ENCODE measurements around the gene NDUFB6. TPM values are rescaled to one million over a fixed set of nuclear protein-coding genes. Genes with fewer than 3 reads are reported as not detected.

The NDUFB6 gene
- total RNA-seq, 1 donor from 2014 or later: 37.6 TPM

DNA sequence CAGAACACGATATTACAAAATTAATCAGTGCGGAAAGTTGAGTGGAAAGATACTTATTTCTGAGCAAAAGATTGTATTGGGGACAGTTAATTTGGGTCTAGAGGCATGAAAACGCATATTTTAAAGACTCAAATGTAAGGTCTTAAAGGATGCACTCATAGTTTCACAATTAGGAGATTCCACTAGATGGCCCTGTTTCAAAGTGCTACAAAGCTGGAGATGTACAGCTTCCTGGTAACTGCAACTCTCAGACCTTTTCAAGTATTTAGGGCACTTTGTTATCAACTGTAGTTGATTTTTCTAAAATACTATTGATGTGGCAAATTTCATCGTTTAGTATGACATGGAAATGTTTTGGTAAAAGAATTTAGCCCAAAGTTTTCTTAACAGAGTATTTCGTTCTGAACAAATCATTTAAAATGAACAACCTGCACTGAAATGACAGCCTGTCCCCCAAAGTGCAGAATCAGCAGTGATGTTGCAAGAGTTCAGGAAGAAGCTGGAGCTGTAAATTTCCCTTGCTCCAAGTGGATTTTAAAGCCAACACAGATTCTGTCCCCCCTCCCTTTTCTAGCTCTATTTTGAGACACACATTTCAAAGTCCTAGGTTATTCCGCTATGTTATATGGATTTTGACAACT, 16.2 kb upstream of the NDUFB6 start:
- Histone ChIP-seq H3K36me3 (ENCODE audit: control insufficient read depth in 3 of 3, insufficient read depth in 3 of 3, low read length in 3 of 3) (no peaks in the 10 kb centered on the region), H3K4me3 (ENCODE audit: low read length in 3 of 3) (no peak overlapping the region), H3K27me3 (ENCODE audit: control insufficient read depth in 3 of 3, insufficient read depth in 3 of 3, low read length in 3 of 3) (no peaks in the 10 kb centered on the region), H3K4me1 (ENCODE audit: control insufficient read depth in 3 of 3, insufficient read depth in 3 of 3, low read length in 3 of 3) (no peaks in the 10 kb centered on the region), H3K27ac (ENCODE audit: low read depth, low read length) (no peak overlapping the region), H3K9me3 (ENCODE audit: control insufficient read depth in 3 of 3, low read length in 3 of 3) (no peaks in the 10 kb centered on the region), H3K9ac (ENCODE audit: low read depth in 1 of 3, low read length in 3 of 3) (no peak overlapping the region)

DNA sequence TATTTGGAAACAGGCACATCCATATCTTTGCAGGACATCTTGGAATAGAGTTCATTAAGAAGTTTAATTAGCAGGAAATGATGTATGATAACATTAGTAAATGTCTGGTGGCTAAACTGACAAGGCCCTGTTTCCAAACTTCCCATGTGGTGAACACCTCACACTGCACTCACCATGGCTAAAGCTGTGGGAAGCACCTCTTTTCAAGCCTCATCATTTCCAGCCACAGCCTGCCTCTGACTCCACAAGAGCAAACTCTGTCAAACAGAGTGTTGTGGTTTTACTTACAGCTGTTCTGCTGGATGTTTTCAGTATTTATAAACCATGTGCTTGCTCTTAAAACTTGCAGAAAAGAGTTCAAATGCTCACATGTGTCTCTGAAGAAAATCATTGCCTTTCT, 14.9 kb upstream of the NDUFB6 start:
- Histone ChIP-seq H3K27ac (ENCODE audit: low read depth, low read length) (no peak overlapping the region), H3K4me3 (ENCODE audit: low read length in 3 of 3) (no peak overlapping the region), H3K4me1 (ENCODE audit: control insufficient read depth in 3 of 3, insufficient read depth in 3 of 3, low read length in 3 of 3) (no peaks in the 10 kb centered on the region), H3K9me3 (ENCODE audit: control insufficient read depth in 3 of 3, low read length in 3 of 3) (no peaks in the 10 kb centered on the region), H3K36me3 (ENCODE audit: control insufficient read depth in 3 of 3, insufficient read depth in 3 of 3, low read length in 3 of 3) (no peaks in the 10 kb centered on the region), H3K27me3 (ENCODE audit: control insufficient read depth in 3 of 3, insufficient read depth in 3 of 3, low read length in 3 of 3) (no peaks in the 10 kb centered on the region), H3K9ac (ENCODE audit: low read depth in 1 of 3, low read length in 3 of 3) (no peak overlapping the region)

- Histone ChIP-seq H3K36me3 (ENCODE audit: control insufficient read depth in 3 of 3, insufficient read depth in 3 of 3, low read length in 3 of 3) (no peaks in the 10 kb centered on the region), H3K27me3 (ENCODE audit: control insufficient read depth in 3 of 3, insufficient read depth in 3 of 3, low read length in 3 of 3) (no peaks in the 10 kb centered on the region), H3K9me3 (ENCODE audit: control insufficient read depth in 3 of 3, low read length in 3 of 3) (no peaks in the 10 kb centered on the region), H3K4me3 (ENCODE audit: low read length in 3 of 3) (no peak overlapping the region), H3K27ac (ENCODE audit: low read depth, low read length) (no peak overlapping the region), H3K4me1 (ENCODE audit: control insufficient read depth in 3 of 3, insufficient read depth in 3 of 3, low read length in 3 of 3) (no peaks in the 10 kb centered on the region), H3K9ac (ENCODE audit: low read depth in 1 of 3, low read length in 3 of 3) (no peak overlapping the region)
Measured at GRCh38 chr9:32584784-32585183, 11.8 kb upstream of the NDUFB6 start.

GRCh38 chr9:32581512-32582143, 8.7 kb upstream of the NDUFB6 start:
- no peak overlapping the region for H3K4me3 ChIP-seq (ENCODE audit: low read length in 3 of 3)

GRCh38 chr9:32580631-32581300, 7.8 kb upstream of the NDUFB6 start:
- H3K4me1 ChIP-seq (ENCODE audit: control insufficient read depth in 3 of 3, insufficient read depth in 3 of 3, low read length in 3 of 3): no peaks in the 10 kb centered on the region
- no peaks in the 10 kb centered on the region for H3K9me3 ChIP-seq (ENCODE audit: control insufficient read depth in 3 of 3, low read length in 3 of 3)
- H3K9ac ChIP-seq (ENCODE audit: low read depth in 1 of 3, low read length in 3 of 3): no peak overlapping the region
- H3K27ac ChIP-seq (ENCODE audit: low read depth, low read length): no peak overlapping the region
- no peaks in the 10 kb centered on the region for H3K27me3 ChIP-seq (ENCODE audit: control insufficient read depth in 3 of 3, insufficient read depth in 3 of 3, low read length in 3 of 3)
- H3K4me3 ChIP-seq (ENCODE audit: low read length in 3 of 3): no peak overlapping the region
- H3K36me3 ChIP-seq (ENCODE audit: control insufficient read depth in 3 of 3, insufficient read depth in 3 of 3, low read length in 3 of 3): no peaks in the 10 kb centered on the region

More at GRCh38 chr9:32581512-32582143, 8.7 kb upstream of the NDUFB6 start:
- no peaks in the 10 kb centered on the region for H3K27me3 ChIP-seq (ENCODE audit: control insufficient read depth in 3 of 3, insufficient read depth in 3 of 3, low read length in 3 of 3)
- no peaks in the 10 kb centered on the region for H3K9me3 ChIP-seq (ENCODE audit: control insufficient read depth in 3 of 3, low read length in 3 of 3)
- no peak overlapping the region for H3K9ac ChIP-seq (ENCODE audit: low read depth in 1 of 3, low read length in 3 of 3)
- no peaks in the 10 kb centered on the region for H3K4me1 ChIP-seq (ENCODE audit: control insufficient read depth in 3 of 3, insufficient read depth in 3 of 3, low read length in 3 of 3)
- H3K27ac ChIP-seq (ENCODE audit: low read depth, low read length): no peak overlapping the region
- no peaks in the 10 kb centered on the region for H3K36me3 ChIP-seq (ENCODE audit: control insufficient read depth in 3 of 3, insufficient read depth in 3 of 3, low read length in 3 of 3)

- Histone ChIP-seq H3K36me3 (ENCODE audit: control insufficient read depth in 3 of 3, insufficient read depth in 3 of 3, low read length in 3 of 3) (no peaks in the 10 kb centered on the region), H3K9me3 (ENCODE audit: control insufficient read depth in 3 of 3, low read length in 3 of 3) (no peaks in the 10 kb centered on the region), H3K27ac (ENCODE audit: low read depth, low read length) (no peak overlapping the region), H3K4me1 (ENCODE audit: control insufficient read depth in 3 of 3, insufficient read depth in 3 of 3, low read length in 3 of 3) (no peaks in the 10 kb centered on the region), H3K9ac (ENCODE audit: low read depth in 1 of 3, low read length in 3 of 3) (no peak overlapping the region), H3K27me3 (ENCODE audit: control insufficient read depth in 3 of 3, insufficient read depth in 3 of 3, low read length in 3 of 3) (no peaks in the 10 kb centered on the region), H3K4me3 (ENCODE audit: low read length in 3 of 3) (no peak overlapping the region)
Measured at GRCh38 chr9:32579706-32580331, 6.9 kb upstream of the NDUFB6 start.

DNA sequence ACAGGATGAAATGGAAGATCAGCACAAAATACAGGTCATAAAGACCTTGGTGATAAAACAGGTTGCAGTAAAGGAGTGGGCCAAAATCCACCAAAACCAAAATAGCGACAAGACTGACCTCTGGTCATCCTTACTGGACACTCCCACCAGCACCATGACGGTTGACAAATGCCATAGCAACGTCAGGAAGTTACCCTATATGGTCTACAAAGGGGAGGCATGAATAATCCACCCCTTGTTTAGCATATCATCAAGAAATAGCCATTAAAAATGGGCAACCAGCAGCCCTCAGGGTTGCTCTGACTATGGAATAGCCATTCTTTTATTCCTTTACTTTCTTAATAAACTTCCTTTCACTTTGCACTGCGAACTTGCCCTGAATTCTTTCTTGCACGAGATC, 6.0 kb upstream of the NDUFB6 start:
- no peaks in the 10 kb centered on the region for H3K4me1 ChIP-seq (ENCODE audit: control insufficient read depth in 3 of 3, insufficient read depth in 3 of 3, low read length in 3 of 3)
- H3K4me3 ChIP-seq (ENCODE audit: low read length in 3 of 3): no peak overlapping the region
- no peak overlapping the region for H3K27ac ChIP-seq (ENCODE audit: low read depth, low read length)
- H3K36me3 ChIP-seq (ENCODE audit: control insufficient read depth in 3 of 3, insufficient read depth in 3 of 3, low read length in 3 of 3): no peaks in the 10 kb centered on the region
- H3K9ac ChIP-seq (ENCODE audit: low read depth in 1 of 3, low read length in 3 of 3): peak overlapping the region in 1 of 3 donors; percentile 57
- no peaks in the 10 kb centered on the region for H3K9me3 ChIP-seq (ENCODE audit: control insufficient read depth in 3 of 3, low read length in 3 of 3)
- no peaks in the 10 kb centered on the region for H3K27me3 ChIP-seq (ENCODE audit: control insufficient read depth in 3 of 3, insufficient read depth in 3 of 3, low read length in 3 of 3)

DNA sequence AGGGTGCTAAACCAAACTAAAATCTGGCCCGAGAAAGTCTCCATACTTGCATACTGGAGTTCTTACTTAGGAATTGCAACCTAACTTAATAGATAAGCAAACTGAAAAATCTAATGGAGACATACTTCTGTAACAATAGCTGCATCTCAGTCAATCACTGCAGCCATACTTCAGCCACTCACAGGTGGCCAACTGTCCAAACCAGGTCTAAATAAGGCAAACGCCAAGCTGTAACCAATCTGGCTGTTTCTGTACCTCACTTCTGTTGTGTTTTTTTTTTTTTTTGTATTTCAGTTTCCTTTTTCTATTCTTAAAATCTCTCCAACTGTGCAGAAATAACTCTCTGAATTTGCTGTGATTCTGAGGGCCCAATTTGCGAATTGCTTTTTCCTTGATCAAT, 4.4 kb upstream of the NDUFB6 start:
- H3K9ac ChIP-seq (ENCODE audit: low read depth in 1 of 3, low read length in 3 of 3): no peak overlapping the region

DNA sequence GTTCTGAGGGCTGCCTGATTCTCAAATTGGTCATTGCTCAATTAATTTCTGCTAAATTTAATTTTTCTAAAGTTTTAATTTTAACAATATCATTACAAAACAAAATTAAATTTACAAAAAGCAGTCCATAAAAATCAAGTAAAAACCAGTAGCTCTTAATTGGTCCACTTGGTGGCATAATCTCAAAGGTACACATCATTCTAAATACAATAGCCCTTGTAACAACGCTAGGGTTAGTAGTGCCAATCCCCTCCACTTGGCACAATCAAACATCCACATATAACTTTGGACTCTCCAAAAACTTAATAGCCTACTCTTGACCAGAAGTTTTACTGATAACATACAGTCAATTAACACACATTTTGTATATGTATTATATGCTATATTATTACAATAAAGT, 1.9 kb upstream of the NDUFB6 start:
- H3K9me3 ChIP-seq (ENCODE audit: control insufficient read depth in 3 of 3, low read length in 3 of 3): no peaks in the 10 kb centered on the region
- no peak overlapping the region for H3K27ac ChIP-seq (ENCODE audit: low read depth, low read length)
- no peaks in the 10 kb centered on the region for H3K27me3 ChIP-seq (ENCODE audit: control insufficient read depth in 3 of 3, insufficient read depth in 3 of 3, low read length in 3 of 3)
- peaks cover 0 to 3% (median 2%) of the 10 kb centered on the region in 3 donors for H3K36me3 ChIP-seq (ENCODE audit: control insufficient read depth in 3 of 3, insufficient read depth in 3 of 3, low read length in 3 of 3)
- no peak overlapping the region for H3K4me3 ChIP-seq (ENCODE audit: low read length in 3 of 3)
- H3K9ac ChIP-seq (ENCODE audit: low read depth in 1 of 3, low read length in 3 of 3): no peak overlapping the region
- H3K4me1 ChIP-seq (ENCODE audit: control insufficient read depth in 3 of 3, insufficient read depth in 3 of 3, low read length in 3 of 3): peaks cover 12 to 23% (median 19%) of the 10 kb centered on the region in 3 donors

More for the DNA sequence above, 4.4 kb upstream of the NDUFB6 start:
- Histone ChIP-seq H3K4me3 (ENCODE audit: low read length in 3 of 3) (no peak overlapping the region), H3K36me3 (ENCODE audit: control insufficient read depth in 3 of 3, insufficient read depth in 3 of 3, low read length in 3 of 3) (no peaks in the 10 kb centered on the region), H3K4me1 (ENCODE audit: control insufficient read depth in 3 of 3, insufficient read depth in 3 of 3, low read length in 3 of 3) (peaks cover 5 to 7% (median 6%) of the 10 kb centered on the region in 3 donors), H3K27ac (ENCODE audit: low read depth, low read length) (no peak overlapping the region), H3K27me3 (ENCODE audit: control insufficient read depth in 3 of 3, insufficient read depth in 3 of 3, low read length in 3 of 3) (no peaks in the 10 kb centered on the region), H3K9me3 (ENCODE audit: control insufficient read depth in 3 of 3, low read length in 3 of 3) (no peaks in the 10 kb centered on the region)

DNA sequence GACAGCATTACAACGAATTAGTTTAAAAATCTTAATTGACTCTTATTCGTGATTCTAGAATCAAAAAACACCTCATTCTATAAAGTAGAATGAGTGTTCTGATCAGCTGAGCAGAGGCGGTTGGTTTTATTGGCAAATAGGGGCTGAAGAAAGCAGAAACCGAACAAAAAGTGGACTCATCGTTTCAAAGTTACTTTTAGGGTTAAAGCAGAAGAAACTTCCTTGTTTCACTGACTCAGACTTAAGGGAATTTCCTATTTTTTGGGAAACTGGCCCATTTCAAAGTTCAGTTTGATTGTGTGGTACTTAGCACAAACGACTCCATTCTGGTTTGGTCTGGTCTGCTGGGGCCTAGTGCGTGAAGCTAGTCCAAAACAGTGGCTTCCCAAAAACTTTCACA, 862 bp upstream of the NDUFB6 start:
- H3K9me3 ChIP-seq (ENCODE audit: control insufficient read depth in 3 of 3, low read length in 3 of 3): no peaks in the 10 kb centered on the region
- H3K27me3 ChIP-seq (ENCODE audit: control insufficient read depth in 3 of 3, insufficient read depth in 3 of 3, low read length in 3 of 3): no peaks in the 10 kb centered on the region
- H3K4me1 ChIP-seq (ENCODE audit: control insufficient read depth in 3 of 3, insufficient read depth in 3 of 3, low read length in 3 of 3): peaks cover 12 to 24% (median 19%) of the 10 kb centered on the region in 3 donors
- peak overlapping the region in 2 of 3 donors; percentile 97 to 98 for H3K4me3 ChIP-seq (ENCODE audit: low read length in 3 of 3)
- peak overlapping the region; percentile 87 for H3K27ac ChIP-seq (ENCODE audit: low read depth, low read length)
- H3K9ac ChIP-seq (ENCODE audit: low read depth in 1 of 3, low read length in 3 of 3): peak overlapping the region in 1 of 3 donors; percentile 94
- H3K36me3 ChIP-seq (ENCODE audit: control insufficient read depth in 3 of 3, insufficient read depth in 3 of 3, low read length in 3 of 3): peaks cover 0 to 8% (median 2%) of the 10 kb centered on the region in 3 donors

All from skeletal muscle tissue (tissue), 4 donors.